K562 (cell line): ENCODE measurements around the gene SPRYD3. TPM values are rescaled to one million over a fixed set of nuclear protein-coding genes. Genes with fewer than 3 reads are reported as not detected.
A peak's percentile ranks its signal among the peaks of the same experiment; 100 is the strongest.

Source experiments
- ATAC-seq: fragments of 200-7000 bp; cut with Tn5 transposase; 3 replicates; pipeline ENCODE4 v1.9.1; 2020; ENCODE audit warnings: moderate library complexity
- BruUV-seq: library from RNA; stranded (reverse); fragments of 400-500 nt; replicated peaks from 2 replicates; lab custom pipeline; 2021; lab: Mats Ljungman, UMichigan
- CTCF ChIA-PET: fragments of 300-600 bp; formaldehyde crosslinking; extraction: SDS; loops from one replicate; lab custom pipeline; 2021; ENCODE audit warnings: low intra/inter-chr PET ratio; lab: Yijun Ruan, JAX
- POLR2A ChIA-PET: fragments of 300-600, 350-650 bp; sonication (Branson Sonifier 250); formaldehyde crosslinking; extraction: SDS; loops from one replicate; lab custom pipeline; 2021; ENCODE audit warnings: antibody characterized with exemption, inconsistent platforms; lab: Yijun Ruan, JAX
- DNase-seq, 4 experiments: peaks; one replicate each; pipeline versions ENCODE4 v3.0.0 to v3.0.0-alpha.2; 2011 to 2018; ENCODE audit warnings: low spot score in 3 of 4, mixed read lengths in 3 of 4; ENCODE audit errors: extremely low read depth in 1 of 4
- FAIRE-seq: peaks from 2 replicates; lab custom pipeline; 2011; peaks lifted over from hg19 to GRCh38; lab: Jason Lieb, UNC
- H2AFZ ChIP-seq: 2 replicates; pipeline ENCODE4 v1.6.0; 2011; ENCODE audit warnings: low read depth, low read length, control low read depth, inconsistent platforms
- H3K27ac ChIP-seq: fragments of 200-600 bp; 3 replicates; pipeline ENCODE4 v1.8.0; 2011; ENCODE audit warnings: low read depth, mild to moderate bottlenecking, control low read depth, inconsistent platforms, low read length, moderate library complexity, mixed read lengths; ENCODE audit errors: extremely low read depth
- H3K27me3 ChIP-seq, 2 experiments: fragments of 300-600 bp in 1 of 2; 2 replicates in 1 of 2; 3 replicates in 1 of 2; pipeline versions ENCODE4 v1.6.0 to v1.8.0; 2011; ENCODE audit warnings: inconsistent platforms in 2 of 2, low read length in 2 of 2, mild to moderate bottlenecking in 1 of 2, mixed read lengths in 1 of 2, moderate library complexity in 1 of 2; ENCODE audit not compliant: control insufficient read depth in 2 of 2, insufficient read depth in 2 of 2
- H3K36me3 ChIP-seq: fragments of 300-600 bp; 3 replicates; pipeline ENCODE4 v1.8.0; 2011; ENCODE audit warnings: mild to moderate bottlenecking, low read length, inconsistent platforms; ENCODE audit not compliant: control insufficient read depth, insufficient read depth
- H3K4me1 ChIP-seq, 2 experiments: fragments of 200-600 bp in 1 of 2; replicated peaks in 1 of 2; 2 replicates in 1 of 2; 3 replicates in 1 of 2; pipeline versions ENCODE4 v1.5.1 to v1.8.0; 2011; ENCODE audit warnings: inconsistent platforms in 2 of 2, low read length in 2 of 2, mild to moderate bottlenecking in 1 of 2, mixed read lengths in 1 of 2, moderate library complexity in 1 of 2; ENCODE audit not compliant: control insufficient read depth in 2 of 2, insufficient read depth in 2 of 2
- H3K4me2 ChIP-seq: 2 replicates; pipeline ENCODE4 v1.6.1; 2011; ENCODE audit warnings: low read length, control low read depth, inconsistent platforms, mixed read lengths; ENCODE audit not compliant: insufficient read depth
- H3K4me3 ChIP-seq: fragments of 200-600 bp; sonication (generic), shearing (Covaris generic); 2 replicates; pipeline ENCODE4 v1.5.1; 2016; ENCODE audit warnings: control low read depth, inconsistent platforms
- H3K79me2 ChIP-seq: fragments of 200-600 bp; 3 replicates; pipeline ENCODE4 v1.8.0; 2011; ENCODE audit warnings: low read length, inconsistent platforms; ENCODE audit not compliant: control insufficient read depth, insufficient read depth
- H3K9ac ChIP-seq, 2 experiments: 2 replicates each; pipeline versions ENCODE4 v1.6.0 to v1.6.1; 2011; ENCODE audit warnings: low read depth in 2 of 2, low read length in 2 of 2, control low read depth in 1 of 2, inconsistent platforms in 1 of 2, mild to moderate bottlenecking in 1 of 2, mixed read lengths in 1 of 2; ENCODE audit not compliant: insufficient read depth in 1 of 2
- H3K9me1 ChIP-seq: one replicate; pipeline ENCODE4 v1.6.0; 2011; ENCODE audit warnings: inconsistent platforms, mild to moderate bottlenecking, low read length, moderate library complexity; ENCODE audit not compliant: control insufficient read depth, insufficient read depth
- H3K9me3 ChIP-seq: replicated peaks from 2 replicates; pipeline ENCODE4 v1.5.1; 2011; ENCODE audit warnings: low read depth, low read length, inconsistent platforms; ENCODE audit not compliant: control insufficient read depth, insufficient read depth
- H4K20me1 ChIP-seq: replicated peaks from 2 replicates; pipeline ENCODE4 v1.6.1; 2011; ENCODE audit warnings: low read length, inconsistent platforms, mixed read lengths; ENCODE audit not compliant: control insufficient read depth, insufficient read depth
- ELF1 ChIP-seq: fragments of 200-800 bp; sonication (Bioruptor generic); IDR thresholded peaks from 2 replicates; pipeline ENCODE4 v1.6.1; 2016; ENCODE audit warnings: missing genetic modification characterization, missing compliant biosample characterization
- FOXA1 ChIP-seq: fragments of 450-650 bp; IDR thresholded peaks from 2 replicates; pipeline ENCODE4 v1.6.1; 2016; ENCODE audit warnings: mild to moderate bottlenecking, borderline replicate concordance
- MAFG ChIP-seq: fragments of 450-650 bp; conservative IDR thresholded peaks from 2 replicates; pipeline ENCODE4 v1.6.1; 2016; ENCODE audit warnings: missing genetic modification characterization, missing compliant biosample characterization
- NFE2L1 ChIP-seq: fragments of 450-650 bp; IDR thresholded peaks from 2 replicates; pipeline ENCODE4 v1.6.1; 2016; ENCODE audit warnings: missing genetic modification characterization, low read depth, mild to moderate bottlenecking, missing compliant biosample characterization, moderate library complexity, borderline replicate concordance
- NFIC ChIP-seq: fragments of 450-650 bp; IDR thresholded peaks from 2 replicates; pipeline ENCODE4 v1.6.1; 2017; ENCODE audit warnings: mild to moderate bottlenecking, inconsistent platforms
- POLR2A ChIP-seq: fragments of 450-650 bp; conservative IDR thresholded peaks from 2 replicates; pipeline ENCODE4 v1.6.1; 2016
- POLR2G ChIP-seq: fragments of 200-400 bp; formaldehyde crosslinking; IDR thresholded peaks from 2 replicates; pipeline ENCODE4 v1.6.1; 2017; ENCODE audit warnings: low read depth, mild to moderate bottlenecking, antibody characterized with exemption, low read length, moderate library complexity
- POLR2H ChIP-seq: IDR thresholded peaks from 2 replicates; pipeline ENCODE4 v1.6.1; 2016; ENCODE audit warnings: missing genetic modification characterization, low read depth, mild to moderate bottlenecking, control low read depth, missing compliant biosample characterization, moderate library complexity
- RFX1 ChIP-seq: fragments of 450-650 bp; IDR thresholded peaks from 2 replicates; pipeline ENCODE4 v1.6.1; 2016; ENCODE audit warnings: mild to moderate bottlenecking, moderate library complexity
- SMARCA5 ChIP-seq: fragments of 450-650 bp; IDR thresholded peaks from 2 replicates; pipeline ENCODE4 v1.6.1; 2016
- SNIP1 ChIP-seq: fragments of 450-650 bp; IDR thresholded peaks from 2 replicates; pipeline ENCODE4 v1.7.1; 2017; ENCODE audit warnings: low read depth, mild to moderate bottlenecking
- SP2 ChIP-seq: IDR thresholded peaks from 2 replicates; pipeline ENCODE4 v1.6.1; 2011; ENCODE audit warnings: mild to moderate bottlenecking, low read depth, low read length, moderate library complexity; ENCODE audit not compliant: poor library complexity, severe bottlenecking; ENCODE audit errors: extremely low read depth
- SUPT5H ChIP-seq: fragments of 450-650 bp; IDR thresholded peaks from 2 replicates; pipeline ENCODE4 v1.6.1; 2016
- ZBTB8A ChIP-seq: fragments of 450-650 bp; IDR thresholded peaks from 2 replicates; pipeline ENCODE4 v1.6.1; 2018; ENCODE audit warnings: mild to moderate bottlenecking, moderate library complexity; ENCODE audit not compliant: partially characterized antibody
- ZC3H8 ChIP-seq: fragments of 450-650 bp; IDR thresholded peaks from 2 replicates; pipeline ENCODE4 v1.6.1; 2017
- ZNF239 ChIP-seq: fragments of 250-450 bp; sonication (Bioruptor Pico); IDR thresholded peaks from 2 replicates; pipeline ENCODE4 v1.4.0; 2020; ENCODE audit warnings: mild to moderate bottlenecking
- WGBS: fragments of 100-300 bp; shearing (Covaris generic); methylation state at CpG from one replicate; pipeline ENCODE4 v1.1.6; 2016; ENCODE audit warnings: low coverage, mixed read lengths; ENCODE audit not compliant: insufficient coverage; ENCODE audit errors: missing lambda C conversion rate; 5-methylcytosine and 5-hydroxymethylcytosine counted together
- in situ Hi-C: fragments of 300-500 bp; cut with MboI; formaldehyde crosslinking; loops from 4 replicates; pipeline ENCODE4 v1.15.0; 2018; ENCODE audit warnings: inconsistent platforms, mixed read lengths
- intact Hi-C: fragments of 100-400 bp; cut with micrococcal nuclease; formaldehyde crosslinking; loops from 2 replicates; pipeline ENCODE4 v1.14.2; 2022
- polyA plus RNA-seq, 8 experiments: library from polyadenylated mRNA; depleted of rRNA in 4 of 8; stranded (reverse) in 5 of 8; unstranded in 3 of 8; fragments of >200 nt; fragmentation: Nextera tagmentation in 2 of 8; fragmentation: Illumina TruSeq in 1 of 8; extraction: Ambion mirVana in 2 of 8; extraction: Trizol in 1 of 8; gene quantifications; 2 replicates each; pipeline versions ENCODE4 v1.2.1 to v1.2.3, GENCODE V29; 2011 to 2014; ENCODE audit warnings: inconsistent platforms in 1 of 8, missing spikeins in 1 of 8
- total RNA-seq, 7 experiments: library from RNA; depleted of rRNA in 6 of 7; stranded (reverse); fragments of >200 nt in 6 of 7; fragmentation: Illumina TruSeq in 2 of 7; extraction: Trizol in 2 of 7; gene quantifications; 2 replicates each; pipeline versions ENCODE4 v1.2.1 to v1.2.3, GENCODE V29; 2011 to 2021; ENCODE audit warnings: low replicate concordance in 1 of 7
- TF ChIP-seq, protein P1 (sequence below), 2 experiments: fragments of 150-350 bp in 1 of 2; IDR thresholded peaks; 2 replicates each; pipeline ENCODE4 v1.6.1; 2012 to 2016; ENCODE audit warnings: low read depth in 2 of 2, low read length in 2 of 2, mild to moderate bottlenecking in 1 of 2, moderate library complexity in 1 of 2
- TF ChIP-seq, protein P2 (sequence below): fragments of 250-450 bp; sonication (Bioruptor Pico); IDR thresholded peaks from 2 replicates; pipeline ENCODE4 v1.5.0; 2021

SPRYD3 gene
- total and polyA plus RNA-seq, 9 of the 15 experiments (the other 6 are each of a cell fraction or from before 2014, with no cell fraction given), result 1.5 to 13.6 (median 7.6) TPM

DNA sequence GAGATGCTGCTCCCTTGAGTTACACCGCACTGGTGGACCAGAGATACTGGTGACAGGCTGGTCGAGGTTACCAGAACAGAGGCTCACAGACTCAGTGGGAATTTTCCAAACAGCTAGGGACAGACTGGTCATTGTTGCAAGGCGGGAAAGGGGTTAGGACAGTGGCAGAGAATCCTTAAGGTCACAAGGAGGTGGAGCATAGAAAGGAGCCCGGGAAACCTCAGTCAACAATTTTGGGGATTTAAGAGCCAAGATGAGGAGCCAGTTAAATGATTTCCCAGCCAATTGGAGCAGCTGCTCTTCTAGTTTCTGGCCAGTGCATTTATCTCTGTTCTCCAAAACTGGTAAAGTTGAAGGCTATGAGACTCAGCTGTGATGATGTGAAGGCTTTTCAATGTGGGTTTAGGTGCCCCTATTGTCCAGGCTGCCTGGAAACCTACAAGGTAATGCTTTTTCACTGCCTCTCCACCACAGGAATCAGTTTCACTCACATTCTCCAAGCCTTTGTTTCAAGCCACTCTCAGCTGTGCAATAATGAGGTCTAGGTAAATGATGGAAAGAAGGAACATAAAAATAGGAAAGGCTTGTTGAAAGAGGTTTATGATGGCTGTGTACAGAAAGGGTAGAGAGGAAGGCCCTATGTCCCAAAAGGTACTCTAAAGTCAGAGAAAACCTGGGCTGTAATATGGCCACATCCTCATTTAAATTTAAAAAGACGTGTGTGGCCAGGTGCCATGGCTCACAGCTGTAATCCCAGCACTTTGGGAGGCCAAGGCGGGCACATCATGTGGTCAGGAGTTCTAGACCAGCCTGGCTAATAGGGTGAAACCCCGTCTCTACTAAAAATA lies 36.4 kb downstream of the SPRYD3 start:
- Histone ChIP-seq H4K20me1 (peaks cover 6% of the 10 kb centered on the region), H3K36me3 (peaks cover 38% of the 10 kb centered on the region), H3K27me3 (no peaks in the 10 kb centered on the region), H3K9ac (no peak overlapping the region), H3K9me1 (no peaks in the 10 kb centered on the region), H3K4me1 (peaks cover 20 to 28% of the 10 kb centered on the region in 2 experiments), H2AFZ (no peak overlapping the region), H3K9me3 (no peaks in the 10 kb centered on the region), H3K27ac (no peak overlapping the region), H3K79me2 (peaks cover 4% of the 10 kb centered on the region; the same call in 1 of the 3 replicates), H3K4me3 (no peak overlapping the region), H3K4me2 (no peak overlapping the region)
- ChIA-PET CTCF (no interaction called here), POLR2A (interaction anchor here (0.8 to 2.3 kb wide), 5 partner anchors 10 to 35 kb away, joined by 3 to 11 read pairs (median 5); no protein-coding TSS in a partner anchor)
- DNase-seq, result peak in 1 of 4 experiments; percentile 13
- in situ Hi-C loops, result no loop called here
- BruUV-seq, result no TSS peak
- WGBS, result 51% methylated on average over 7 of the region's 7 CpGs
- no peak for ATAC-seq
- no peak for FAIRE-seq
- intact Hi-C loops, result no loop called here
- no peak for TF ChIP-seq ZNF239 (CRISPR knock-in tag)
- no peak for TF ChIP-seq ELF1 (tag)
- TF ChIP-seq SP2, result no peak
- no peak for TF ChIP-seq ZC3H8
- TF ChIP-seq NFE2L1 (tag), result no peak
- TF ChIP-seq POLR2G, result 0 out of 2 replicates have a peak, but pooled peaks have one; percentile 29
- peak; percentile 85 for TF ChIP-seq POLR2A
- TF ChIP-seq, protein P1, sequence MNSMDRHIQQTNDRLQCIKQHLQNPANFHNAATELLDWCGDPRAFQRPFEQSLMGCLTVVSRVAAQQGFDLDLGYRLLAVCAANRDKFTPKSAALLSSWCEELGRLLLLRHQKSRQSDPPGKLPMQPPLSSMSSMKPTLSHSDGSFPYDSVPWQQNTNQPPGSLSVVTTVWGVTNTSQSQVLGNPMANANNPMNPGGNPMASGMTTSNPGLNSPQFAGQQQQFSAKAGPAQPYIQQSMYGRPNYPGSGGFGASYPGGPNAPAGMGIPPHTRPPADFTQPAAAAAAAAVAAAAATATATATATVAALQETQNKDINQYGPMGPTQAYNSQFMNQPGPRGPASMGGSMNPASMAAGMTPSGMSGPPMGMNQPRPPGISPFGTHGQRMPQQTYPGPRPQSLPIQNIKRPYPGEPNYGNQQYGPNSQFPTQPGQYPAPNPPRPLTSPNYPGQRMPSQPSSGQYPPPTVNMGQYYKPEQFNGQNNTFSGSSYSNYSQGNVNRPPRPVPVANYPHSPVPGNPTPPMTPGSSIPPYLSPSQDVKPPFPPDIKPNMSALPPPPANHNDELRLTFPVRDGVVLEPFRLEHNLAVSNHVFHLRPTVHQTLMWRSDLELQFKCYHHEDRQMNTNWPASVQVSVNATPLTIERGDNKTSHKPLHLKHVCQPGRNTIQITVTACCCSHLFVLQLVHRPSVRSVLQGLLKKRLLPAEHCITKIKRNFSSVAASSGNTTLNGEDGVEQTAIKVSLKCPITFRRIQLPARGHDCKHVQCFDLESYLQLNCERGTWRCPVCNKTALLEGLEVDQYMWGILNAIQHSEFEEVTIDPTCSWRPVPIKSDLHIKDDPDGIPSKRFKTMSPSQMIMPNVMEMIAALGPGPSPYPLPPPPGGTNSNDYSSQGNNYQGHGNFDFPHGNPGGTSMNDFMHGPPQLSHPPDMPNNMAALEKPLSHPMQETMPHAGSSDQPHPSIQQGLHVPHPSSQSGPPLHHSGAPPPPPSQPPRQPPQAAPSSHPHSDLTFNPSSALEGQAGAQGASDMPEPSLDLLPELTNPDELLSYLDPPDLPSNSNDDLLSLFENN (IDR thresholded peaks at IDR 0.05; ENCODE audit: low read depth in 2 of 2, low read length in 2 of 2), result no peak
- no peak for TF ChIP-seq SMARCA5
- no peak for TF ChIP-seq ZBTB8A
- TF ChIP-seq, protein P2, sequence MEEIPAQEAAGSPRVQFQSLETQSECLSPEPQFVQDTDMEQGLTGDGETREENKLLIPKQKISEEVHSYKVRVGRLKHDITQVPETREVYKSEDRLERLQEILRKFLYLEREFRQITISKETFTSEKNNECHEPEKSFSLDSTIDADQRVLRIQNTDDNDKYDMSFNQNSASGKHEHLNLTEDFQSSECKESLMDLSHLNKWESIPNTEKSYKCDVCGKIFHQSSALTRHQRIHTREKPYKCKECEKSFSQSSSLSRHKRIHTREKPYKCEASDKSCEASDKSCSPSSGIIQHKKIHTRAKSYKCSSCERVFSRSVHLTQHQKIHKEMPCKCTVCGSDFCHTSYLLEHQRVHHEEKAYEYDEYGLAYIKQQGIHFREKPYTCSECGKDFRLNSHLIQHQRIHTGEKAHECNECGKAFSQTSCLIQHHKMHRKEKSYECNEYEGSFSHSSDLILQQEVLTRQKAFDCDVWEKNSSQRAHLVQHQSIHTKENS (CRISPR knock-in tag), result no peak
- peak; percentile 85 for TF ChIP-seq SUPT5H
- TF ChIP-seq POLR2H, result peak; percentile 11; the same call in 1 of the 2 replicates
- no peak for TF ChIP-seq MAFG (tag)
- TF ChIP-seq RFX1, result no peak
- no peak for TF ChIP-seq SNIP1
- no peak for TF ChIP-seq FOXA1
- TF ChIP-seq NFIC, result peak; percentile 5; the same call in 1 of the 2 replicates
